ENCODE data around the gene VAMP1.
"Not testable (repeated sequence)": the region's sequence is repeated elsewhere in the genome, so short reads cannot be mapped to it uniquely, and the experiment has no call there.

Gene VAMP1

GRCh38 chr12:6471989-6472360 lies 1.5 kb upstream of the VAMP1 start:
- DNase-seq (ENCODE audit: low read depth, low spot score): peak; percentile 58
- H3K27ac ChIP-seq: peak overlapping the region; percentile 75

GRCh38 chr12:6469609-6470374 lies 685 bp downstream of the VAMP1 start:
- no peak for DNase-seq (ENCODE audit: low read depth, low spot score)
- peak overlapping the region; percentile 75 for H3K27ac ChIP-seq

DNA sequence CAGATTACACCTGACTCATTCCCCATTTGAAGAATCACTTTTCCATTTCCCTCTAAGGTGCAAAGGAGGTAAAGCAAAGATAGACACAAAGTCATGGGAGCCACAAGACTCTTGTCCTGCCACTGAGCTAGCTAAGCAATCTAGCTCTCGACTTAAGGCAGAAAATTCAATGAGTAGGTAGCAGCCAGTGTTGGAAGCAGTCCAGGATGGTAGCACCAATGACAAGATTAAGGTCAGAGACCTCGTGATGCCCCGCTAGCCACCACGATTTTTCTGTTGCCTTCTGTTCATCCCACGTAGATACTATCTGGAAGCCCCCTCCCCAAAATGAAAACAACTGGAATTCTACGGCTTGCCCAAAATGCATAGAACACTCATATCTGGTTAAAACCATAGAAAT lies 1.4 kb downstream of the VAMP1 start:
- no peak for DNase-seq (ENCODE audit: low read depth, low spot score)
- H3K27ac ChIP-seq: no peak overlapping the region

DNA sequence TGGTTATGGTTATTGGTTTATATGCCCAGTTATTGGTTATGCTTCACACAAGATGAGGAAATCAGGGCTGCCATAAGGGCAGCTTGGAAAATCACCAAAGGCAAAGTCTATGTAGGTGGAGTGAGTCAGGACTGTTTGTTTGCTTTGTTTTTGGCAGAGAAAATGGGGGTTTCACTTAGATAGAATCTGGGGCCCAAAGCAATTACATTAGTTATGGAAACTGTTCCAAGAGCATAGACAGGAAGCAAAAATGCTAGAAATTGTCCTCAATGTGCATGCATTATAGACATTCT lies 2.2 kb downstream of the VAMP1 start:
- no peak for DNase-seq (ENCODE audit: low read depth, low spot score)
- no peak overlapping the region for H3K27ac ChIP-seq

GRCh38 chr12:6467571-6468282 lies 2.8 kb downstream of the VAMP1 start:
- not testable (repeated sequence) for DNase-seq (ENCODE audit: low read depth, low spot score); H3K27ac ChIP-seq

GRCh38 chr12:6466751-6467150 lies 3.7 kb downstream of the VAMP1 start:
- not testable (repeated sequence) for H3K27ac ChIP-seq; DNase-seq (ENCODE audit: low read depth, low spot score)

- DNase-seq (ENCODE audit: low read depth, low spot score): no peak
- H3K27ac ChIP-seq: no peak overlapping the region
These were observed 4.3 kb downstream of the VAMP1 start for GRCh38 chr12:6466184-6466573.

GRCh38 chr12:6465467-6466183 lies 4.9 kb downstream of the VAMP1 start:
- no peak for DNase-seq (ENCODE audit: low read depth, low spot score)
- no peak overlapping the region for H3K27ac ChIP-seq

GRCh38 chr12:6464531-6464930 lies 5.9 kb downstream of the VAMP1 start:
- no peak overlapping the region for H3K27ac ChIP-seq
- DNase-seq (ENCODE audit: low read depth, low spot score): no peak

DNA sequence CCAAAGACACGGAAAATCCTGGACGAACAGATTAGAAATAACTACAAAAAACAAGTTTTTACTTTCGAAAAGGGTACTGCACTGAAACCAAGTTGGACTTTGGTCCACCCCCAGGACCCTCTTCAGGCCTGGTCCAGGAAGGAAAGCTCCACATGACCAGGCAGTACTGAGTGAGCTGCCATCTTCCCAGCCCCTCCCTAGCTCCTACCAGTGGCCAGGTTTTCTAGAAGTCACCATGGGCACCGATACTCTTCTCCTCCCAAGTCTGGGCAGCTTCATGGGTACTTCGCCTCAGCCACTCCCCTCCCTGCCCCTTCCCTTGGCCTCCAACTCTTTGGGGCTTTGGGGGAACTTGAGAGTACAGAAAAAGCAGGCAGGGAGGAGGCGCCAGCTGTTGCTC lies 6.6 kb downstream of the VAMP1 start:
- DNase-seq (ENCODE audit: low read depth, low spot score): no peak
- H3K27ac ChIP-seq: no peak overlapping the region

DNA sequence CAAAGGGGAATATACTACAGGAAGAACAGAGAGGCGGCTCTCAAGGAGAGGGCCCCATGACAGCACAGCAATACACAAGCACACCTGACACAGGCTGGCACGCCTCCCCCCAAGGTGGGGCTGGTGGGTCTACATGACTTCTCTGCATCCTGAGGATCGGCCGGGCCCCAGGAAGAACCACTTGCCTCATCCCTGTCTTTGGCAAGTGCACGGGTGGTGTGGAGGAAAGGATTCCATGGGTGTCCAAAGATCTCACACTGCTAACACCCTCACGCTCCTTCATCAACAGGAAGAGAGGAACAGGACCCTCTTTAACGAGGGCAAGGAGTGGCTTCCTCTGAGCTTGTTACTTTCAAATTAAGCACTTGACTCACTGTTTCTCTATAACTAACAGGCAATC lies 7.3 kb downstream of the VAMP1 start:
- no peak for DNase-seq (ENCODE audit: low read depth, low spot score)
- no peak overlapping the region for H3K27ac ChIP-seq

DNA sequence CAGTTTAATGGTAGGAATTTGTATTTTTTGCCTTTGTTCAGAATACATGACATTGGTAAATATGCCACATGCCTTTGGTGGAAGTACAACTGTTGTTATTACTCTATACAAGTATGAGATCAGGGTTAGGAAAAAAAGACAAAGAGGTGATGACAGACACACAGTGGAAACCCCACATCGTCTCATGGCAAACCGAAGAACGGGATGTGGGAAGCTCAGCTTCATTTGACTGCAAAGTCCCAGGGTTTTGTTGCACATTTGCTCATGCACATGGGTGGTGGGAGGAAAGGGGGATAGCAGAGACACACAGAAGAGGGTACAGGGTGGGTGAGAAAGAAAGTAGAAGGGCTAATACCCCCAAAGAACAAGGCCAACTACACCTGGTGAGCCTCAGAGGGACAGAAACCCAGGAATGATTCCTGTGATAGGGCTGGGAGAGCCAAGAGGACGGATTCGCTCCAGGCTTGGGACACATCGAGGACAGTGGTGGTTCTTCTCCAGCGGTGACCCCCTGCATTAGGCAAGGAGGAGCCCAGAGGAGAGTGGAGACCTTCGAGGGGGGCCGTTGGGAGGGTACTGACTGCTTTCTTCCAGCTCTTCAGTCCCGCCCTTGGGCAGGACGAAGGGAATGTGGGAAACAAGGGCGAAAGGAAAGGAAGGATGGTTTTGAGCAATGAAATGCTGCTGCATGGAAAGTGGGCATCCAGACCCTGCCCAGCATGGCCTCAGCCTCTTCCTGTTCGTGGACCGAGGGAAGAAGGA lies 8.1 kb downstream of the VAMP1 start:
- no peak for DNase-seq (ENCODE audit: low read depth, low spot score)
- H3K27ac ChIP-seq: no peak overlapping the region

DNA sequence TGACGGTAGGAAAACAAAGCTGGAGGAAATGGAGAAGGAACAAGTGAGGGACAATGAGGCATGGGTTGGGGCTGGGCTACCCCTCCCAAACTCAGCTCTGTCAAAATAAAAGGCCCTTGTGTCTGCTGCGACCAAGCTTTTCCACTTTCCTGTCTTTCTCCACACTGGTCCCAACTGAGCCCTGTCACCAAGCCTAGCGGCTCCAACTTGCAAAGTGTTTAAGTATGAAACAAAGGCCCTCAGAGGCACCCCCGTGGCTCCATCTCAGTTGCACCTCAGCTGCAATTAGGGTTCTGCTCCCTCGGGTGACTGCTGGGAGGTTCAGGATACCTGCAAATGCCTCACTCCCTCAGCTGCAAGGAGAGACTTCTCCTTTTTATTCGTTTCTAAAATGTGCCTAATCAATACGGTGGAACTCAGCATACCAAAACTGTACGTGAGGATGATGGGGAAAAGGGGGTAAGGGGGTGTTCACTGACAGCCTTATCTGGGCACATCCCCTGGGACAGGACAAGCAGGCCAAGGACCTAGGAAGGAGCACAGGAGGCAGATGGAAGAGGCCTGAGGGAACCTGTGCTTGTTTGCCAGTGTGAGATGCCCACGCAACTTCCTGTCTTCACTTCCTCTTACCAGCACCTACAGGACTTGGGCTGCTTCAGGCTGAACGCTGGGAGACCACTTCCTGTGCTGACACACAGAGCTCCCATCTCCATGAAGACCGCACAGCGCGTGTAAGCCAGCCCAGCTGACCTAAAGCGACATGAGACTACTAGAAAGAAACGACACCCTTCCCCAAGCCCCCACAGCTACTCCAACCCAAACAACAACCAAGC lies 8.9 kb downstream of the VAMP1 start:
- no peak overlapping the region for H3K27ac ChIP-seq
- no peak for DNase-seq (ENCODE audit: low read depth, low spot score)

- DNase-seq (ENCODE audit: low read depth, low spot score): no peak
- no peak overlapping the region for H3K27ac ChIP-seq
These were observed 9.6 kb downstream of the VAMP1 start for GRCh38 chr12:6460751-6461371.

- DNase-seq (ENCODE audit: low read depth, low spot score): no peak
- no peak overlapping the region for H3K27ac ChIP-seq
These were observed 11.5 kb downstream of the VAMP1 start for GRCh38 chr12:6459004-6459337.

- H3K27ac ChIP-seq: no peak overlapping the region
- no peak for DNase-seq (ENCODE audit: low read depth, low spot score)
These were observed 12.0 kb downstream of the VAMP1 start for GRCh38 chr12:6458281-6459003.

DNA sequence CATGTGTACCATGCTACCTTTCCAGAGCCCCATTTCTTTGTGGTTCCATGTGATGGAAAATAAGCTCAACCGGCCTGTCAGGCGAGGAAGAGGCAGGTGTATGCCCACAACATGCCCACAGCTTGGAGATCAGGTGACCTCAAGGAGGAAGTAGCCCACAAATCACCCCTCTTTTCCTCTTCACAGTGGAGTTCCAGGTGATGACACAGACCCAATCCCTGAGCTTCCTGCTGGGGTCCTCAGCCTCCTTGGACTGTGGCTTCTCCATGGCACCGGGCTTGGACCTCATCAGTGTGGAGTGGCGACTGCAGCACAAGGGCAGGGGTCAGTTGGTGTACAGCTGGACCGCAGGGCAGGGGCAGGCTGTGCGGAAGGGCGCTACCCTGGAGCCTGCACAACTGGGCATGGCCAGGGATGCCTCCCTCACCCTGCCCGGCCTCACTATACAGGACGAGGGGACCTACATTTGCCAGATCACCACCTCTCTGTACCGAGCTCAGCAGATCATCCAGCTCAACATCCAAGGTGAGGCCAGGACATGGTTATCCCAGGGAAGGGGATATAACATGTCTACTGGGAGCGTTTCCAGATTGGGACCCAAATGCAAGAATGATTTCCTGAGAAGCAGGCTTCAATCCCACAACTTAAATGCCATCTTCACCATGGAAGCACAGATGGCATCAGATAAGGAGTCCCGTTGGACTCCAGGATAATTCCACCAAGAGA lies 13.1 kb downstream of the VAMP1 start:
- no peak overlapping the region for H3K27ac ChIP-seq
- no peak for DNase-seq (ENCODE audit: low read depth, low spot score)

GRCh38 chr12:6452944-6453630 lies 17.4 kb downstream of the VAMP1 start:
- DNase-seq (ENCODE audit: low read depth, low spot score): no peak
- peak overlapping the region; percentile 76 for H3K27ac ChIP-seq

Data from epithelial cell of prostate (primary cell).